HG03520 (cell line): Measurements from ENCODE around the gene AP1M1.

Experiments used
- ATAC-seq: cut with Tn5 transposase; IDR thresholded peaks from one replicate; pipeline ENCODE4 v1.9.1; 2021; ENCODE audit warnings: mild to moderate bottlenecking, moderate library complexity; ENCODE audit not compliant: unreplicated experiment

Gene AP1M1

DNA sequence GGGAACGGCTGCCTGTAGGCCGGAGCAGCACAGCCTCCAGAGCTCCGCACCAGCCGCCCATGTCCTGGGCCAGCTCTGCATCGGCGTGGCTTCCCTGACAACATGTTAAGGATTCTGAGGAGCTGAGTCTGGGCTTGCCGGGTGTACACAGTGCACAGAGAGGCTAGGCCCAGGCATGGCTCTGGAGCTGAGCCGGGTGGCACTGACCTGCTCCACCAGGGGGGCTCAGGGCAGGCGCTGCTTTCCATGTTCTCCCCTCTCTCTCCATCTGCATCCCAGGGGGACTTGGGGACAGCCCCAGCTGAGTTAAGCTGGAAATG, 31.6 kb downstream of the AP1M1 start:
- ATAC-seq = no peak

DNA sequence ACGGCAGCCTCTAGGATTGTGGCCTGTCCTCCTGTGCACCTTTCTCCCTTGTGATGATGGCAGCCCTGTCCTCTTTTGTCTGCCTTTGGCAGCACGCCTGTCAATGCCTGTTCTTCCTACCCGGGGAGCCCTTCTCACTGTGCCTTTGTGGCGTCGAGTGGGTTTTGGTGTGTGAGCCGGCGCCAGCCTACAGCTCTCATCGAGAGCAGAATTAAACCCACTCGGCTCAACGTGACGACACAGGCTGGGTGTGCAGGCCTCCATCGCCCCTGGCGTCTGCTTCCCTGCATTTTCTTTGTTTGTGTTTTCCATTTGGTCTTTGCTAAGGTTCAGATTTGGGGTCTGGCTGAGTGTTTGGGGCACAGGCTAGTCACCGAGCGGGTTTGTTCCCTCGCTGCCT, 34.4 kb downstream of the AP1M1 start:
- ATAC-seq = no peak

DNA sequence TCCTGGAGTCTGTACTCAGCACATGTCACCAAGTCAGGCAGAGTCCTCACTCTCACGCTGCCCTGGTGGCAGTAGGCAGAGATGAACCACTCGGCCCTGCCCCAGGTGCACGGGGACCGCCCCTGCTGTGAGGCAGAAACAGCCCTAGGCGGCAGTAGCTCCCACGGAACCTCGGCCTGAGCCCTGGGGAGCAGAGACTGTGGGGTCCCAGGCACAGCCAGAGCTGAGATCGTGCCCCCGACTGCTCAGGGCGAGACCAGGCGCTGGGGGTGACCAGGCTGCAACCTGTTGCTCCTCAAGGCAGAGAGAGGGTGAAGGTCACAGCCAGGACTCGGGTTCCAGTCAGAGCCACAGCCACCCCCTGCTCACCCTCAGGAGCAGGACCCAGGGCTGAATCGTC, 34.9 kb downstream of the AP1M1 start:
- no peak for ATAC-seq

DNA sequence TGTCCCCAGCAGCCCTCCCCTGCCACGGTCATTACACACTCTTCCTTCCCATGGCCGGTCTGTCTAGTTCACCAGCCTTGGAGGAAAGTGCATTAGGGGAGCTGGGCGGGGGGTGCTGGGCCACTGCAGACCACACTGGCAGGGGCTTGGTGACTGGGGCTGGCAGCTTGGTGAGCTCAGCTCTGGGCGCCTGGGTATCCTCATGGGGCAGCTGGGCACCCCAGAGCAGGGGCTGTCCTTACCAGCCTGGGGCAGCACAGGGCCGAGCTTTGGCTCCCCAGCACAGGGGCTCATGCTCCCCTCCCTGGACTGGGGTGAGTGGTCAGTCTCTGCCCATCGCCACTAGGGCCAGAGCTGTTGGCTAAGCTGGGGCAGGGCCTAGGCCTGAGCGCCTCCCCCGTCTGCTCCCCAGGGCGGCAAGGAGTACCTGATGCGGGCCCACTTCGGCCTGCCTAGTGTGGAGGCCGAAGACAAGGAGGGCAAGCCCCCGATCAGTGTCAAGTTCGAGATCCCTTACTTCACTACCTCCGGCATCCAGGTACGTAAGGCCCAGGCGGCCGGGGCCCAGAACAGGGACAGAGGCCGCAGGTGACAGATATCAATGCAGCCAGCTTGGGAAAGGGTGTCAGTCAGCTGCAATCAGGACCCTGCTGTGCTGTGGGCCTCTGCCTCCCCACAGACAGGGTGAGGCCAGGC, 35.5 kb downstream of the AP1M1 start:
- ATAC-seq = no peak

DNA sequence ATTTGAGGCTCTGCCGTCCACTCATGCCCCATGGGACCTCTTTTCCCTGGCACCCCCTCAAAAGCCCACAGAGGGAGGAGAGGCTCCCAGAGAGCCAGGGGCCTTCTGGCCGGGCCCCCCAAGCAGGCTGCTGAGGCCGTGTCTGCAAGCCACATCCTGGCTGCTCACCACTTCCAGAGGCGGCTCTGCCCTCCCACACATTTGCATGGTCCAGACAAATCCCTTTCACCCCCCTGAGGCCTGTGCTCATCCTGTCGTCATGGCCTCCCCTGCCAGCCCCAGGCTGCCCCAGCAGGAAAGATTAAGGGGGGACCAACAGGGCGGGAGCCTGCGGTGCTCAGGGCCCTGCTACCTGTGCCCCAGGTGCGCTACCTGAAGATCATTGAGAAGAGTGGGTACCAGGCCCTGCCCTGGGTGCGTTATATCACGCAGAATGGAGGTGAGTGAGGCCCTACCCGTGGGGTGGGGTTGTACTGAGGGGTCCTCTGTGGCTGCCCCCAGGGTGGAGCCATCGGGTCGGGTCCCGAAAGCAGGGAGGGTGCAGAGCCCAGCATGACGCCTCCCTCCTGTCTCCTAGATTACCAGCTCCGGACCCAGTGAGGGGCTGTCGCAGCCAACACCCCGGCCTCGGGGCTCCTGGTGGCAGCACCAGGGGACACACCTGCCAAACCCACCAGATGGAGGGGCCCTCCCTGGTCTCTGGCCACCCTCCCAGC, 36.3 kb downstream of the AP1M1 start:
- ATAC-seq = no peak

DNA sequence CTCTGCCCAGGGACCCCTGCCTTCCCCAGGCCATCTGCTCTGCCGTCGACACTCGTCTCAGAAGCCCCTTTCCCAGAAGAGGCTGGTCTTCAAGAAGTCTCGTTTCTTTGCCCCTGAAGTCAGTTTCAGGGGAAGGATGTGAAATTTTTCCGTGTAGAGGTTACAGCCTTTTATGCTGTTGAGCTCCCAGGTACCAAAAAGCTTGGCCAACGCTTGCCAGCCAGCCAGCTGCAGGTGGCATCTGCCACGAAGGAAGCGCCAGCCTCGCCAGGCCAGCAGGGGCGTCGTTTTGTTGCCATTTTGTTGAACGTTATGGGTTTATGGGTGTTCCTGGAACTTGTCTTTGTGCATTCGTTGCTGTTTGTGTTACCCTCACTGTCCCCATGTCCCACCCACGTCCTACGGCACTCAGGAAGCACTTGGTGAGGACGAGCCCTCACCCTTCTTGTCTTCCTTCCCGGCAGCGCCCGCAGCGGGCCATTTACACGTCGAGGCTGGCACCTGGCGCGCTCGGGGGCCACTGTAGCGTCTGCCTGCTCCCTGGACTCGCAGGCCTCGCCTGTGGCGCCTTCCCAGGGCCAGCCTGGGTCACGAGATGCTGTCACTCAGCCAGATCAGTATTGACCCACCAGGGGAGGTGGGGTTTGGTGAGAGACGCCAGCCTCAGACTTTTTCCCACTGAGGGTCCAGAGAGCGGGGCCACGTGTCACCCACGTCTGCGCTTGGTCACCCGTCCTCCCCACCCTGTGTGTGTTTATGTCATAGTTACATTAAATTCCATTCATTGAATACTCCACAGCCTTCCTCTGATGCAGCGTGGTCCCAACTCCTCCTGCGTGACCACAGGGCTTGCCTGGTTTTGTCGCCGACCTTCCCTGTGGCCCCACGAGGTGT, 37.1 kb downstream of the AP1M1 start:
- no peak for ATAC-seq

DNA sequence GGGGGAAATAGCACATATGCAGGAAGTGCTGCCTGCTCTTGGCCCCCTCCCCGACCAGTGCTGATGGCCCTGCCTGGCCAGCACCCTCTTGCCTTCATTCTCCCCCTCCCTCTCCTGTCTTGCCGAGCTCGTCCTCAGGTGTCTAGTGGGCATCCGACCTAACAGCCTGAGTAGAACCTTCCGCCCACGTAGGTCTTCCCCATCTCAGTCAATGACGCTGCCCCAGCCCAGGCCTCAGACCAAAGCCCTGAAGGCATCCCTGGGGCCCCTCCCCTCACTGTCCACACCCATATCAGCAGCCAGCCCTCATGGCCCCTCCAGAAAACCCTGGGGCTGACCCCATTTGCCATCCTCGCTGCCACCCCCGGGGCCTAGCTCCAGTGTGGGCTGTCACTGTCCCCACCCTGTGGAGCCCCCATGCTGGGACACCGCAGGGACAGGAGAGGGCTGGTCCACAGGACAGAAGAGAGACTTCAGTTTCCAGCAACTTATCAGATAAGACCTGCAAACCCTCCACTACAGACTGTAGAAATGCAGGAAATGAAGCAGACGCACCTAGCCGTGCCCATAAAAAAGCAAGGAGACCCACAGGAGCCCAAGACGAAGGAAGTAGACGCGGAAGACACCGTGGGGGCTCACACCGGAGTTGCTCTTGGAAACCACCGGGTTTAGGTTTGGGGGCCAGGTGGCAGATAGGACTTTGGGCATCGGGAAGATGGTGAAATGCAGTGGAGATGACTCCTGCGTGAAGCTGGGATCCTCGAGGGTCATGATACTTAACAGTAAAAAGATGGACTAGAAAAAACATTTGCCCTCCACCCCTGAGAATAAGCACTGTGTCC, 38.3 kb downstream of the AP1M1 start:
- ATAC-seq = no peak

DNA sequence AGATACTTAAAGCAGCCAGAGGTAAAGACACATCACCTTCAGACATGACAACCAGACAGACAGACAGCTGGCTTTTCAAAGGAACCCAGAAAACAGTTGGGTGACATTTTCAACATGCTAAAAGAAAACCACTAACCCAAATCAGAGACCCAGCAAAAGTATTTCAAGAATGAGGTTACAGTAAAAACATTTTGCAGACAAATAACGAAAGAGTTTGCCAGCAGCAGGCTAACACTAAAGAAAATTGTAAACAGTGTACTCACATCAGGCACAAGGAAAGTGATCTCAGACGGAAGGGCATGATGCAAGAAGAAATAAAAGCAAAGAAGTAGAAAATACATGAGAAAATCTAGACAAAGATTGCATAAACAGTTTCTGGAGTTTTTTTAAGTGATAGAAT, 46.4 kb downstream of the AP1M1 start:
- ATAC-seq = no peak

DNA sequence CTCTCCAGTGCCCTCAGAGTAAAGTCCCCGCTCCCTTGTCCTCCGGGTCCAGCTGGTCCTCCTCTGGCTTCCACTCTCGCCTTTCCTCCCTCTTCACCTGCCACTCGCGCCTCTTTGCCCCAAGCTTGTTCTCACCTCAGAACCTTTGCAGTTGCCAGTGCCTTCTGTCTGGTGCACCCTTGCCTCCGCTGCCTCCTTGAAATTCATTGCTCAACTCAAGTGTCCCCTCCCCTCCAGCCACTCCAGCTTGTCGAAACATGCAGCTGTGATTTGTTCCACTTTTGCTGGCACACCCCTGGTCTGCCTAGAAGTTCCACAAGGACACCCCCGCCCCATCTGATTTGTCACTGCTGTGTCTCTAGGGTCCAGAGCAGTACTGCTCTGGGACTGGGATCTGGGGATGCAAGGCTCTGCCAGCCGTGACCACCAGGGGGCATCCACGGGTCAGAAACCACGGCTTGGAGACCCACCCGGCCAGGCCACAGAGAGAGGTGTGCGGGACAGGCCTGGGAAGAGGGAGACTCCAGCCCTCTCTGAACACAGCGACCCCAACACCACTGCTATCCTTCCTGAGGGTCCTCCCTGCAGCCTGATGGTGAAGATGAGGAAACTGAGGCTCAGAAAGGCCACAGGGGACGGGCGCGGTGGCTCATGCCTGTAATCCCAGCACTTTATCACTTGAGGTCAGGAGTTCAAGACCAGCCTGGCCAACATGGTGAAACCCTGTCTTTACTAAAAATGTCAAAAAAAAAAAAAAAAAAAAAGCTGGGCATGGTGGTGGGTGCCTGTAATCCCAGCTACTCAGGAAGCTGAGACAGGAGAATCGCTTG, 49.9 kb downstream of the AP1M1 start:
- no peak for ATAC-seq

DNA sequence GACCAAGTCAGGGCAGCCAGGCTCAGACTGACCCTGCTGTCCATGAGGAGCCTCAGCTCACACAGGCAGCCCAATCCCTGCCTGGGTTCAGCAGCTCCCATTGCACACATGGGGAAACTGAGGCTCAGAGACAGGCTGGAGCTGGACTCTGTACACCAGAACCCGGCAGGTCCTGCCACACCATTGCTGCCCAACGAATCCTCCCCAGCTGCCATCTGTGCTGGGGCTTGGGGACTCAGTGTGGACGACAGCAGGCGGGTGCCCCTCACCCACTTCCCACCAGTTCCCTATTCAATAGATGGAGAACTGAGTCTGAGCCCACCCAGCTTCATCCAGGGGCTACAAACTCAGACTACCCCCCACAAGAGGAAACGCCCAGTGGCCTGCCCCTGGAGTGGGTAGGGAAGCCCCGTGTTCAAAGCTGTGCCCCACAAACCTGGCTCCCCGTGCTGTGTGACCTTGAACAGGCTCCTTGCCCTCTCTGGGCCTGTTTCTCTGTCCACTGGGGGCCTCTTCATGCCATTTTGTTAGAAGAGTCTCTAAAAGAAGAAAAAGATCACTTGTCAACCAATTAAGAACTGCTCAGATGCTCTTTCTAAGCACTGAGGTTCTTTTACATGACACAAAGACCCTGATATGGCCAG, 50.8 kb downstream of the AP1M1 start:
- ATAC-seq = no peak

DNA sequence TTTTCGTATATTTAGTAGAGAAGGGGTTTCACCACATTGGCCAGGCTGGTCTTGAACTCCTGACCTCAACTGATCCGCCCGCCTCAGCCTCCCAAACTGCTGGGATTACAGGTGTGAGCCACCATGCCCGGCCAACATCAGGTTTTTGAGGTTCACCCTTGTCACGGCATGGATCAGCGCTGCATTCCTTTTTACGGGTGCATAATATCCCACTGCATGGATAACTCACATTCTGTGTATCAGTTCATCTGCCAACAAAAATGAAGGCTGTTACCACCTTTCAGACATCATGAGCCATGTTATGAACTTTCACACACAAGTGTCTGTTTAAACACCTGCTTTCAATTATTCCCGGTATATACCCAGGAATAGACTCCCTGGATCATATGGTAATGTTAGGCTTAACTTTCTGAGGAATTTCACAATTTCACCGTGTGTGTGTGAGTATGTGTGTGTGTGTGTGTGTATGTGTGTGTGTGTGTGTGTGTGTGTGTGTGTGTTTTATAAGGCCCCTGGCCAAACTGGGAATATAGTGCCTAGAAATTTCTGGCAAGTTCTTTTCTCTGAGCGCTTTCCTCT, 52.2 kb downstream of the AP1M1 start:
- ATAC-seq = no peak

DNA sequence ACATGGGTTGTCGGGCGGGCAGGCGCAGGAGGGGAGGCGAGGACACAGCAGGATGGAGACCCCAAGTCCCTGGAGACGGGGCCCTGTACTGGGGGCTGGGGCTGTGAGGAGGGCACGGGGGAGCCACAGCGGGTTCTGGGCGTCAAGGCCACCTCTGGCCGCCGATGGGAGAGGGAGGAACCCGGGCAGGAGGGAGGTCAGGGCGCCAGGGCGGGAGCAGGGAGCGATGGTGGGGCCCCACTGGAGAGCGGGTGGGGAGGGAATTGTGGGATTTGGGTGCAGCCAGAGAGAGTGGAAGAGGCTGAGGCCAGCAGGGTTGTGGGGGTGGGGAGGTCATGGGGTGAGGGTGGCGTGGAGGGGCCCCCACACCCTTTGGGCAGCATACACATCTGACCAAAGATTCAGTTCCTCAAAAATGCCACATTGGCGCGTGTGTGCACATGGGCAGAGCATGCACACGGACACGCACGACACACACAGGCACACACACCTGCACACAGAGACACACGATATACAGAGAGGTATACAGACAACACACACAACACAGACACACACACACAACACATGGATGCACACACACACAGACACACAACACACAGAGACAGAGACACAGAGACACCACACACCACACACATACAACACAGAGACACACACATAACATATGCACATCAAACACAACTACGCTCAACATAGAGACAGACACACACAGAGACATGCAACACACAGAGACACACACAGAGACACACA, 54.9 kb downstream of the AP1M1 start:
- ATAC-seq = no peak

DNA sequence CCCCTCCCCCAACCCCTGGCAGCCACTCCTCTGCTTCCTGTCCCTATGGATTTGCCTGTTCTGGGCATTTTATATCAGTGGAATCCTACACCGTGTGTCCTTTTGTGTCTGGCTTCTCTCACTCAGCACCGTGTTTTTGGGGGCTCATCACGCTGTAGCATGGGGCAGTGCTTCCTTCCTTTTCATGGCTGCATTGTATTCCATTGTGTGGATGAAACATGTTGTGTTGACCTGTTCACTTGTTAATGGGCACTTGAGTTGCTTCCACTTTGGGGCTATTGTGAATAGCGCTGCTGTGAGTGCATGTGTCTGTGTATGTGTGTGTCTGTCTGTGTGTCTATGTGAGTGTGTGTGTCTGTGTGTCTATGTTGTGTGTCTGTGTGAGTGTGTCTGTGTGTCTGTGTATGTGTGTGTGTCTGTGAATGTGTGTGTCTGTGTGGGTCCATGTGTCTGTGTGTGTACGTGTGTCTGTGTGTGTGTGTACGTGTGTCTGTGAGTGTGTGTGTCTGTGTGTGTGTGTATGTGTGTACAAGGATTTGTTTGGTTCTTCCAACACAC, 57.2 kb downstream of the AP1M1 start:
- ATAC-seq = no peak

DNA sequence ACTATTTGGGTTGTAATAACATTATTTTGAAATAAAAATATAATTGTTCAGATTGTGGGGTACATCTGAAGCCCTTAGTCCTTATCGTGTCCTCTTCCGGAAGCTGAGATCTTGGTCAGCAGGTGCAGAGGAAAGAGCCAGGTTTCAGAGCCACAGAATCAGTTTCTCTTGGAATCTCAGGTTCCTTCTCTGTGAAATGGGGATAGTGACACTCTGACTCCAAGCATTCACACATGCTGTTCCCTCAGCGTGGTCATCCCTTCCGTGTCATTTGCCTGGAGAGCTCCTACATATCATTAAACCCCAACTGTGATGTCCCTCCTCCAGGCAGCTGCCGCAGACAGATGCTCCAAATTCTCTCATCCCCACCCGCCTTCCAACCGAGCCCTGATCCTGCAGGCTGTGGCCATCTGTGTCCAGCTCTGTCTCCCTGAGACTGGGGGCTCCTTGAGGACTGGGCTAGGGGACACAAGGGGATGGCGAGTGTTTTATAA, 59.8 kb downstream of the AP1M1 start:
- ATAC-seq = no peak

DNA sequence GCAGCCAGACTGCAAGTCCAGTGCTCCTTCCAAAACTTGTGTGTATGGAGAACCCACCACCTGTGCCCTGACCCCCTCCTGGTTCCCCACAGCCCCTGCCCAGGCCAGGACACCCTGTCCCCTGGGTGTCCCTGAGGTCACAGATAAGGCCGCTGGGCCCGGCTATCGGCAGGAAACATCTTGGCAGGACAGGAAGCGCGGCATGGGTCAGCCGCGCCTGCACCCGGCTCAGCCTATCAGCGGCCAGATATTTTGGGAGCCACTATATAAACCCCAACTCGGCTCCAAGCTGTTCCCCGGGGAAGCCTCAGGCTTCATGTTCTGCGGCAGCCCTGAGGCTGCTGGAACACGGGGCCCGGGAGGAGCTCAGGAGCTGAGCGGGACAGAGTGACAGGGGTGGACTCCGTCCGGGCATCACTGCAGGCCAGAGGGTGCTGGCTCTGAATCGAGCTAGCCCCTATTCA, 60.8 kb downstream of the AP1M1 start:
- no peak for ATAC-seq

DNA sequence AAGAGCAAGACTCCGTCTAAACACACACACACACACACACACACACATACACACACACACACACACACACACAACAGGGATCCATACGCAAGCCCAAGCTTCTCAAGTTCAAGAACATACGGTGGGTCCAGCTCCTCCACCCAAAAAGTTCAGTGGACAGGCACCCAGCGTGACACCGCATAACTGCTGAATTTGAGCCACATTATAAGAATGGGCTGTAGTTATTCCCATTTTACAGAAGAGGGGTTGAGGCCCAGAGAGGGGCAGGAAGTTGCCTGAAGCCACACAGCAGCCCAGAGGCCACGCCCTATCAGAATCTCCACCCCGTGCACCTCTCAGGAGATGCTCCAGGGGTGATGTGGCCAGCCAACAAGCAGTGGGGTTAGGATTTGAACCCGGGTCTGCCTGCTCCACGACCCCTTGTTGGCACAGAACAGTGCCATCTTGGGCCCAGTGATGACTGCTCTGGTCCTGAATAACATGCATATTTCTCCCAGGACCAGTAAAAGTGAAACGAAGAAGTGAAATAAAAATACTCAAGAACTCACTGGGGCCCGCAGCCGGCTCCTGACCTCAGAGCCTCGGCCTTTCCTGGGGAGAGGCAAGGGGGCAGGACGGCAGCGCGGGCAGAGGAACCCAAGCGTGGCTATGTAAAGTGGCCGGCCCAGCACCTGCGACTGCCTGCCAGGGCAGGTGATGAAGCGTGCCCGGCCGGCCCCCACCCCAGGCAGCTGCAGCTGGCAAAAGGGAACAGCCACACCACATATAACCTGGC, 61.9 kb downstream of the AP1M1 start:
- no peak for ATAC-seq

DNA sequence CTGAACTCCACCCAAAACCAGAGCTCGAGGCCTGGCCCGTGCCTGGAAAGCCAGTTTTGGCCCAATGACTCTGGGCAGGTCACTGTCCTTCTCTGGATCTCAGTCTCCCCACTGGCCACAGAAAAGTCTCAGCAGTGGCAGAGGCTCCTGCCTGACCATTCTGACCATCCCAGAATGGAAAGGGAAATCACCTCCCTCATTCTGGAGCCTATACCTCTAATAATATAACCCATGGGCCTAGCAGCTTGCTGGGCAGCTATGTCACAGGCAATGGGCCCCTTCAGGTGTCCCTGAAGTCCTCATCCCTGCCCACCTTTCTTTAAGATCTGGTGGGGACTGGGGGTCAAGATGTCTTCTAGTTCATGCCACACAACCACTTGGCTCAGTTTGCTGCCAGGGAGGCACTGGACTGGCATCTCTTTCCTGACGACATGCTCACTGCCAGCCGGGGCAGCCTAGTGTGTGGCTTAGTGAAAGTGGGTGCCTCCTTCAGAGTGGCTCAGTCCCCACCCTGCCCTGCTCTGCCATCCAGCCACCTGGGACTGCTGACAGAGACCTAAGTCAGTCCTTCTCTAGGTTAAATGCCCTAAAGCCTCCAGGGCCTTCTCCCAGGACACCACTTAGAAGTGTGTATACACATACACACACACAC, 62.6 kb downstream of the AP1M1 start:
- ATAC-seq = no peak
